NCI-H2029 (cell line): ENCODE measurements around the gene MIEF1.

ENCODE experiments used
- DNase-seq: peaks from one replicate; lab custom pipeline; 2025; lab: John Stamatoyannopoulos, UW

Gene MIEF1

GRCh38 chr22:39470451-39471291 lies 31.4 kb upstream of the MIEF1 start:
- no peak for DNase-seq

- DNase-seq, result no peak
These were observed 30.5 kb upstream of the MIEF1 start for GRCh38 chr22:39471381-39472141.

GRCh38 chr22:39472570-39473556 lies 29.2 kb upstream of the MIEF1 start:
- peak; percentile 29 for DNase-seq

- DNase-seq, result no peak
These were observed 28.2 kb upstream of the MIEF1 start for GRCh38 chr22:39473851-39474250.

- DNase-seq, result no peak
These were observed 27.6 kb upstream of the MIEF1 start for GRCh38 chr22:39474351-39475111.

- no peak for DNase-seq
These were observed 26.8 kb upstream of the MIEF1 start for GRCh38 chr22:39475337-39475736.

GRCh38 chr22:39475902-39476301 lies 26.2 kb upstream of the MIEF1 start:
- no peak for DNase-seq

- no peak for DNase-seq
These were observed 25.4 kb upstream of the MIEF1 start for GRCh38 chr22:39476664-39477063.

GRCh38 chr22:39477542-39477941 lies 24.5 kb upstream of the MIEF1 start:
- DNase-seq, result no peak

GRCh38 chr22:39478441-39478850 lies 23.6 kb upstream of the MIEF1 start:
- no peak for DNase-seq

- DNase-seq, result no peak
These were observed 22.8 kb upstream of the MIEF1 start for GRCh38 chr22:39479254-39479653.

- DNase-seq, result no peak
These were observed 21.5 kb upstream of the MIEF1 start for GRCh38 chr22:39480557-39480956.

GRCh38 chr22:39481054-39481453 lies 21.0 kb upstream of the MIEF1 start:
- DNase-seq, result no peak

- DNase-seq, result no peak
These were observed 20.5 kb upstream of the MIEF1 start for GRCh38 chr22:39481595-39481994.

GRCh38 chr22:39482768-39483167 lies 19.3 kb upstream of the MIEF1 start:
- DNase-seq, result no peak

- no peak for DNase-seq
These were observed 14.9 kb upstream of the MIEF1 start for GRCh38 chr22:39486951-39487825.

GRCh38 chr22:39487826-39488520 lies 14.1 kb upstream of the MIEF1 start:
- no peak for DNase-seq

GRCh38 chr22:39488563-39489083 lies 13.5 kb upstream of the MIEF1 start:
- DNase-seq, result no peak
